Rectal smooth muscle tissue (tissue), 1 donor: ENCODE results near the gene PDGFD.

Experiments used
- H3K27ac ChIP-seq: one replicate; pipeline ENCODE4 v1.7.0; 2013; ENCODE audit warnings: low read depth, low read length, inconsistent platforms
- H3K27me3 ChIP-seq: one replicate; pipeline ENCODE4 v1.7.0; 2013; ENCODE audit warnings: low read length; ENCODE audit not compliant: control insufficient read depth, insufficient read depth
- H3K36me3 ChIP-seq: one replicate; pipeline ENCODE4 v1.7.0; 2013; ENCODE audit warnings: low read length; ENCODE audit not compliant: control insufficient read depth, insufficient read depth
- H3K4me1 ChIP-seq: one replicate; pipeline ENCODE4 v1.7.0; 2013; ENCODE audit warnings: low read length; ENCODE audit not compliant: control insufficient read depth, insufficient read depth
- H3K4me3 ChIP-seq: one replicate; pipeline ENCODE4 v1.7.0; 2013; ENCODE audit warnings: low read length
- H3K9ac ChIP-seq: one replicate; pipeline ENCODE4 v1.7.0; 2013; ENCODE audit warnings: low read length

Gene PDGFD

DNA sequence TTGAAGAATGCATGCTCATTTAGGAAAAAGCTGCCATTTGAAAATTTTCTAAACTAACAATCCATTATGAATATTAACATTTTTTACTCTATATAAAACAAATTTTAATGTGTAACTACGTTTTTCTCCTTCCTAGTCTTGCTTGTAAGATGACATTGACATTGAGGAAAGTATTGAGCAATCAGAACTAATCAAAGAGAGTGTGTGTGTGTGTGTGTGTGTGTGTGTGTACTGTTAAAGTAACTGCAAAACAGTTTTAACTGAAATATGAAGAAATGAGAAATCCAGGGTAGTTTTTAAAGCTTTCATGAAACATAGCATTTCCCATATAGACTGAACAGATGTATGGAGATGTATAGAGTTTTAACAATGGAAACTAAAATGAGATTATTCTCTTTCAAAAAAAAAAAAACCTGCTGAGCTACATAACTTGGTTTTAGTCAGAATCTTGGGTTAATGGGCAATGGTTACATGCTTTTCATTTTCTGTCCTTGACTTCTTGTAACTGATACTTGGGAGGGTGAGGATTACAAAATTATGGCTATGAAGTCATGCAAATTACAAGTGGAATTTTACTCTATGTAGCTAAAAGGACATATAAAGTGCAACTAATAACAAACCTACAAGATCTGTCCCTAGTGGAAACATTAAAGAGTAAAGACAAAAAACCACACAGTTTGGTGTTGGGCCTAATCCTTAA, 2.0 kb downstream of the PDGFD start:
- no peak overlapping the region for H3K4me3 ChIP-seq
- H3K27ac ChIP-seq: no peak overlapping the region
- H3K9ac ChIP-seq: no peak overlapping the region
- H3K4me1 ChIP-seq: no peaks in the 10 kb centered on the region
- H3K36me3 ChIP-seq: no peaks in the 10 kb centered on the region
- no peaks in the 10 kb centered on the region for H3K27me3 ChIP-seq

DNA sequence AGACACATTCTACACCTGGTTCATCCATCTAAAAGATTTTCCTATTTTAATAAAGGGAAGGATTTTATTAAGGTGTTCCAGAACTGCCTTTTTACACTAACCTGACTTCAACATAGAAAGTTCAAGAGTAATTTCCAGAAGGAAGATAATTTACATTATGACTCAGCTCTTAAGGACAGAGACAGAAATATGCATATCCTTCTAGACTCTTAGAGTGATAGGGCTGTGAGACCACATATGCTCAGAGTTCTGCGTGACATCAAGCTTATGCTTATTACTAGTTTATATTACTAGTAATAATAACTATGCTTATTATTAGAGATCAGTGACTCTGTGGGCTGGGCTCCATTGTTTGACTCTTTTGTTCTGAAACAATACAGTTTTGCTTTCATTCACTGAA, 4.6 kb downstream of the PDGFD start:
- H3K27ac ChIP-seq: no peak overlapping the region
- H3K4me3 ChIP-seq: no peak overlapping the region
- no peaks in the 10 kb centered on the region for H3K27me3 ChIP-seq
- no peaks in the 10 kb centered on the region for H3K36me3 ChIP-seq
- no peak overlapping the region for H3K9ac ChIP-seq
- no peaks in the 10 kb centered on the region for H3K4me1 ChIP-seq

DNA sequence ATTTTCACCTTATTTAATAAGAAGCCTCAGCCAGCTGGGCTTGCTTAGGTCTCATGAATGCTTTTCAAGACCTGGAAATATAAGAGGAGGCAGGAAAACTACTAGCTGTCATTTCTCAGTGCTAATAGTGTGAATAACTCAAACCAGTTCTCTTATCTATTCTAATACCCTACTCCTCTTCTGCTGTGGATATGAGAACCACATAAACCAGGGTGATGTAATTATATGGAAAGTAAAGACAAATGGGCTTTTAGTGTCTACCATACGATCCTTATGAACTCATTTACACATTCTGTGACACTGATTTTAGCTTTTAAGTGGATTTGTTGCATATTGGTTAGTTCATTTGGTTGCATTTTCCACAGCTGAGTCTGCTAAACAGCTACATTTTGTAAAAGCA, 8.6 kb downstream of the PDGFD start:
- Histone ChIP-seq H3K4me1 (no peaks in the 10 kb centered on the region), H3K9ac (no peak overlapping the region), H3K27me3 (no peaks in the 10 kb centered on the region), H3K4me3 (no peak overlapping the region), H3K36me3 (no peaks in the 10 kb centered on the region), H3K27ac (no peak overlapping the region)

DNA sequence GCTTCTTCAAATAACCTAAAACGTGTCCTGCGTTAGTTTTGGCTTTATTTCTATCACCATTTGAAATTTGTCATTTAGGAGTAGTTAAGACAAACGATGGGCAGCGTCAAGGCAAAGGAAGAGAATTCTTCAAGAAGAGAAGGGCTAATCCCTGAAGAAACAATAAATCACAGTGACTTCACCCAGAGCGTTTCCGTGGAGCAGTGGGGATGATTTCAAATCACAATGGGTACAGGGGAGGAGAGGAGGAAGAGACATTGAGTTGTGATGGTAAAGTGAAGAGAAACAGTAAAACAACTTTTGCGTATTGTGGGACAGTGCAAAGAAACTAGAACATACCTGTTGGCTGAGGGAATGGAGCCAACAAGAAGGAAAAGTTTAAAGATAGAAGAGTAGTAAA, 9.7 kb downstream of the PDGFD start:
- Histone ChIP-seq H3K4me3 (no peak overlapping the region), H3K9ac (no peak overlapping the region), H3K27ac (no peak overlapping the region)

DNA sequence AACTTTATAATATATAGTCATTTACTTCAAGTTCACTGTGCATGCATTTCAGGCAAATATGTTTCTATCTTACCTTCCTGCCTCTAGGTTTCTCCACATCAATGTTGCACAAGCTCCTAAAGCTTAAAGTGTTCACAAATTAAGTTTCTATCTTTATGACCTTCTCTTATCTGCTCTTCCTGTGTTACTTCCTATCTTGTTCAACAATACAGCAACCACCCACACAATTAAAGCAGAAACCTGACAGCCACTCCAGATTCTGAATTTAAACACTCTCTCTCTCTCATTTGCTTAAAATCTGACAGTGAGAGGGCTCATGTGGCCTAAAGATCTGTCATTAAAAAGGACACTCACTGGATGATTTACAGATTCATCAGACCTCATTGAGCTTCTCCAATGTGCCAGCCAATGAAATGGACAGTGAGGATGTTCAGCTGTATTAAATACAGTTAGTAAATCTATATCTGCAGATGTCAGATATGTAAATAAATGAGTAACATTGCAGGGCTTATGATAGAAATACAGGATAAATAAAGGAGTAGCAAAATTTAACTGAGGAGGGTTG, 10.9 kb downstream of the PDGFD start:
- Histone ChIP-seq H3K27me3 (no peaks in the 10 kb centered on the region), H3K36me3 (no peaks in the 10 kb centered on the region), H3K4me3 (no peak overlapping the region), H3K4me1 (no peaks in the 10 kb centered on the region), H3K27ac (no peak overlapping the region), H3K9ac (no peak overlapping the region)

More for the DNA sequence above, 9.7 kb downstream of the PDGFD start:
- Histone ChIP-seq H3K4me1 (no peaks in the 10 kb centered on the region), H3K36me3 (no peaks in the 10 kb centered on the region), H3K27me3 (no peaks in the 10 kb centered on the region)

DNA sequence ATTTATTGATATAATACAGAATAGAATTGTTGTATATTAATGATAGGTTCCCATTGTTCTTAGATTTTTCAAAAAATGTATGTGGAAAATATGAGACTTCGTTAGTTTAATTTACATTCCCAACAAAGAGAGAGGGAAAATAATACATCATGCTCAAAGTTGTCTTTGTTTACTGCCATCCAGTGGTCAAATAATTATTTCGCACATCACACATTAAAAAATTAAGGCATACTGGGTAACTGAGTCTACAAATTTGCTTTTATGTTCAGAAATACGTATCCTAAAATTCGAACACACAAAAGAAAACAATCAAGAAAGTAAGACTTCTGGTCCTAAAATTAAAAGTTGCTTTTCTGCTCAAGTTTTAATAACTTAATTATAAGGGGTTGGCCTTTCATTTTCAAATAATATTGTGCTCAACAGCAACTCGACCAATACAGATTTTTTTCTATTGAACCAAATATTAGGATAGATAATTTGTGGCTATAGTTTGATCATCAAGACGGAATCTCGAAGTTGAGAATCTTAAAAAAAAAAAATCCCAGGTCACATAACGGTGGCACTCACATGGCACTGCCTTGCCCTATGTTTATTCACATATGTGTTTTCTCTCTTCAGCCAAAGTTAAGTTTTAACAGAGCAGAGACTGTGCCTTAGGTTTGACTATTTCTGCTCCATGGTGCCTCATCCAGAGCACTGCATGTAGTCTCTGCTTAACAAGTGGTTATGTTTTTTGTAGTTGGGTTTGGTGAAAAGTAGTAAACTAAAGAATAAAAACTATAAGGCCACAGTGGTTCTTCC, 12.3 kb downstream of the PDGFD start:
- H3K4me1 ChIP-seq: no peaks in the 10 kb centered on the region
- H3K9ac ChIP-seq: no peak overlapping the region
- no peak overlapping the region for H3K4me3 ChIP-seq
- H3K27ac ChIP-seq: no peak overlapping the region
- no peaks in the 10 kb centered on the region for H3K36me3 ChIP-seq
- H3K27me3 ChIP-seq: no peaks in the 10 kb centered on the region

DNA sequence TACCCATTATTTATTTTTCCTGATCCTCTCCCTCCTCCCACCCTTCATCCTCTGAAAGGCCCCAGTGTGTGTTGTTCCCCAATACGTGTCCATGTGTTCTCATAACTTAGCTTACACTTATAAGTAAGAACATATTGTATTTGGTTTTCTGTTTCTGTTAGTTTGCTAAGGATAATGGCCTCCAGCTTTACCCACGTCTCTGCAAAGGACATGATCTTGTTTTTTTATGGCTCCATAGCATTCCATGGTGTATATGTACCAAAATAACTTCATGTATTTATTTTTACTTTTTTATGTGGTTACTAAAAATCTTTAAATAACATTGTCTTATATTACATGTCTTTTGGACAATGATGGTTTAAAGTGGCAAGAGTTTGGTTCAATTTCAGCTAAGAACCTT, 15.2 kb downstream of the PDGFD start:
- Histone ChIP-seq H3K27ac (no peak overlapping the region), H3K4me1 (no peaks in the 10 kb centered on the region), H3K9ac (no peak overlapping the region), H3K4me3 (no peak overlapping the region), H3K27me3 (no peaks in the 10 kb centered on the region), H3K36me3 (no peaks in the 10 kb centered on the region)

DNA sequence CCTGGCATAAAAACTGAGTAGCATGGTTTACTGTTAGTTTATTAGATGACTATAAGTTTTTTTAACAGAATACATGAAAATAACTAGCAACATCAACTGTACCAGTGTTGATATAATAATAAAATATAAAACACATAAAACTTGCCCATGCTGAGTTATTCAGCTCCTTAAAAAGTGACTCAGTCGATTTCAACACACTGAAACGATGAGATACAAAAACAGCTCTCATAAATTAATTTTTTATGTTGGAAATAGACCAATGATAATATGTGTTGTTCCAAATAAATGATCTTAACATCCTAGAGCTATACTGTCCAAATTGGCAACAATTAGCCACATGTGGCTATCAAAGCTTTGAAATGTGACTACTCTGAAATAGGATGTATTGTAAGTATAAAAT, 15.9 kb downstream of the PDGFD start:
- H3K9ac ChIP-seq: no peak overlapping the region
- H3K36me3 ChIP-seq: no peaks in the 10 kb centered on the region
- H3K4me3 ChIP-seq: no peak overlapping the region
- H3K27ac ChIP-seq: no peak overlapping the region
- no peaks in the 10 kb centered on the region for H3K4me1 ChIP-seq
- no peaks in the 10 kb centered on the region for H3K27me3 ChIP-seq

DNA sequence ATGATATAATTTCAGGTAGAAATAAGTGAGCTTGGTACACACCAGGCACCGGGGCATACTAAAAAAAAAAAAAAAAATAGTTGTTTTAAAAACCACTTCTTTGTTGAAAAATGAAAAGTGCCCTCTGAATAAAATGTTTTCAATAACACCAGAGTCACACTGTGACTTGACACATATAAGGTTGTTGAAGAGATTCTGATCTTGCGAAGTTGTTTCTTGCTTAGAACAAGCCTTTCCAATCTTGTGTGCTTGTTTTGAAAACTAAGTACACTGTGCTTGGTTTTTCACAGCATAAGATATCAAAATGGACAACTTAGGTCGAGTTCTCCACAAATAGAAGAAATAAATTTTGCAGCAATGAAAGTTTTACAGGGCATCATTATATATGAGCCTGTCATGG, 17.0 kb downstream of the PDGFD start:
- H3K27me3 ChIP-seq: no peaks in the 10 kb centered on the region
- H3K36me3 ChIP-seq: no peaks in the 10 kb centered on the region
- H3K4me3 ChIP-seq: no peak overlapping the region
- no peaks in the 10 kb centered on the region for H3K4me1 ChIP-seq
- H3K27ac ChIP-seq: no peak overlapping the region
- no peak overlapping the region for H3K9ac ChIP-seq

DNA sequence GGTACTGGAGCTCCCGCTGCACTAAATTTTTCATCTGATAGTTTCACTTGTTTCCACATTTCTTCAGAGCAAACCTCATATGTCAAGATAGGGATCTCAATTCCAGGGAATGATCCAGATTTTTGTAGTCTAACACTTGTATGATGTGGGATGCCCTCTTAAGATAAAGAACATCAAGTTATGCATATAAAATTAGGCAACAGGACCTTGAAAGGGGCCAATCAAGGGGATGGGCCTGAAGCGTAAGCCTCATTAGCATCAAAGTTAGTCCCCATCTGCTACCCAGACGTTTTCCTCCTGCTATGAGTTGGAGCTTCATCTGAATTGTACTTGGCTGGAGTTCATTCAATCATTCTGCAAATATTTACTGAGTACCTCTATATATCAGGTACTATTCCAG, 17.5 kb downstream of the PDGFD start:
- Histone ChIP-seq H3K36me3 (no peaks in the 10 kb centered on the region), H3K27me3 (no peaks in the 10 kb centered on the region), H3K4me1 (no peaks in the 10 kb centered on the region), H3K27ac (no peak overlapping the region), H3K9ac (no peak overlapping the region), H3K4me3 (no peak overlapping the region)

DNA sequence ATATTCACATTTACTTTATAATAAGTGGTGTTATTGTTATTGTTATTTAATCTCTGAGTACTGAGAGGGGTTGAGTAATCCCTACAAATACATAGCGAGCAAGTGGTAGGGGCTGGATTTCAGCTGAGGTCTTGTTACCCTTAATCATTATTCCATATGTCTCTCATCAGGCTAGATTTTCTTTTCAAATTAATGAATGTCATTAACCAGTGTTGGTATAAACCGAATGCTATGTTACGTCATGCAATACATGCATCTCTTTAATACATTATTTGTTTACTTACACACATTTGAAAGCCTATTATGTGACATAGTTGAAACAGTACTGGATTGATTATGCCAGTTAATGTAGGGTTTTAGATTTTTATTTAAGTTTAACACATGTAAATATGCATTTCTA, 18.9 kb downstream of the PDGFD start:
- no peaks in the 10 kb centered on the region for H3K36me3 ChIP-seq
- H3K27ac ChIP-seq: no peak overlapping the region
- no peak overlapping the region for H3K9ac ChIP-seq
- H3K4me1 ChIP-seq: no peaks in the 10 kb centered on the region
- no peaks in the 10 kb centered on the region for H3K27me3 ChIP-seq
- H3K4me3 ChIP-seq: no peak overlapping the region

DNA sequence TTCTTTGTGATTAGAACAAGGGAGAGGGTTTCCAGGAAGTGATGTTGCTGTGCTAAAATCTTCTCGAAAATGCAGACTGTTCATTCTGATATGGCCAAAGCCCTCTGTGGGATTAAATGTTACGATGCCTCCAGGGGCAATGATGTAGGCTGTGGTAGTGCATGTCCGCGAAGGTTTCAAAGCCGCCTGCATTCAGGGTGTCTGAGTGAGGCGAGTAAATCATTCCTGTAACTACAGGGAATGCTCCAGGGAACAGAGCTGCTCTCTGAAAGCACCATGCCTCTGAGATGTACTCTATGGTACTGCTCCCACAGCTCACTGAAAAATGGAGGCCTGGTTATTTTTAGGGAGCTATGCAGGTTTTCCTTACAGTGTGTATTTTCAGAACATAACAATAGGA, 21.2 kb downstream of the PDGFD start:
- Histone ChIP-seq H3K4me3 (no peak overlapping the region), H3K27me3 (no peaks in the 10 kb centered on the region), H3K36me3 (no peaks in the 10 kb centered on the region), H3K9ac (no peak overlapping the region), H3K27ac (no peak overlapping the region), H3K4me1 (no peaks in the 10 kb centered on the region)

DNA sequence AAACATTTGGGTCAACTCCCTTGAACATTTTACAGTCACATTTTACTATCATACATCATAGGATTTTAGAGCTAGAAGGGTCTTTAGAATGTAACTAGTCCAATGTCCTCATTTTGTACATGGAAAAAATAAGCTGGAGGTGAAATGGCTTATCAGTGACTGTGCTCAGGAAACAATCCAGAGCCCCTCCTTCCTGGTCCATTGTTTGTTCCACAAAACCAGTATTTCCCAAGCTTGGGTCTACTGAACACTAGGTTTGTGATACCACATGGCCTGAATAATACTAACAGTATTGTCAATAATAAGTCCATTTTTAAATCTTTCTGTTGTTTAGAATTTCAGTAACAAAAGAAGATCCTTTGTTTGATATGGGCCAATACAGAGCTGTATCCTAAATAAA, 27.1 kb downstream of the PDGFD start:
- Histone ChIP-seq H3K4me3 (no peak overlapping the region), H3K27me3 (no peaks in the 10 kb centered on the region), H3K36me3 (no peaks in the 10 kb centered on the region), H3K4me1 (no peaks in the 10 kb centered on the region), H3K9ac (no peak overlapping the region), H3K27ac (no peak overlapping the region)
